Parathyroid adenoma (tissue), 2 donors: ENCODE data around the gene TTC8.
A peak's percentile ranks its signal among the peaks of the same experiment; 100 is the strongest.

ENCODE experiments used
- H2AFZ ChIP-seq: fragments of 300-600 bp; sonication (generic); one replicate; pipeline ENCODE4 v1.7.0; 2017; ENCODE audit warnings: antibody characterized with exemption, mild to moderate bottlenecking
- H3K27ac ChIP-seq: fragments of 300-600 bp; sonication (generic); one replicate; pipeline ENCODE4 v1.7.0; 2017
- H3K27me3 ChIP-seq: fragments of 300-600 bp; sonication (generic); one replicate; pipeline ENCODE4 v1.7.0; 2017; ENCODE audit warnings: low read length; ENCODE audit not compliant: control insufficient read depth, insufficient read depth
- H3K36me3 ChIP-seq: fragments of 300-600 bp; sonication (generic); one replicate; pipeline ENCODE4 v1.7.0; 2017; ENCODE audit warnings: low read length; ENCODE audit not compliant: control insufficient read depth, insufficient read depth
- H3K4me1 ChIP-seq: fragments of 300-600 bp; sonication (generic); one replicate; pipeline ENCODE4 v1.7.0; 2017; ENCODE audit warnings: control low read depth
- H3K4me2 ChIP-seq: fragments of 300-600 bp; sonication (generic); one replicate; pipeline ENCODE4 v1.7.0; 2017; ENCODE audit warnings: low read length
- H3K4me3 ChIP-seq: fragments of 300-600 bp; sonication (generic); one replicate; pipeline ENCODE4 v1.7.0; 2017; ENCODE audit warnings: low read depth, low read length
- H3K79me2 ChIP-seq: fragments of 300-600 bp; sonication (generic); one replicate; pipeline ENCODE4 v1.7.0; 2017; ENCODE audit warnings: control low read depth
- H3K9ac ChIP-seq: fragments of 300-600 bp; sonication (generic); one replicate; pipeline ENCODE4 v1.7.0; 2017; ENCODE audit warnings: mild to moderate bottlenecking
- H3K9me3 ChIP-seq: fragments of 300-600 bp; sonication (generic); one replicate; pipeline ENCODE4 v1.7.0; 2017; ENCODE audit warnings: low read length; ENCODE audit not compliant: control insufficient read depth
- CTCF ChIP-seq: fragments of 300-600 bp; sonication (generic); IDR thresholded peaks from one replicate; pipeline ENCODE4 v1.7.0; 2017; ENCODE audit warnings: antibody characterized with exemption, mild to moderate bottlenecking
- donor health status: primary hyperparathyroidism.

Gene TTC8

GRCh38 chr14:88866305-88866704, 41.9 kb downstream of the TTC8 start:
- Histone ChIP-seq H3K4me3 (no peak overlapping the region), H3K9me3 (no peaks in the 10 kb centered on the region), H3K36me3 (no peaks in the 10 kb centered on the region), H3K27me3 (no peaks in the 10 kb centered on the region), H3K9ac (no peak overlapping the region), H3K79me2 (no peaks in the 10 kb centered on the region), H3K27ac (no peak overlapping the region), H3K4me1 (no peaks in the 10 kb centered on the region), H3K4me2 (no peak overlapping the region), H2AFZ (no peak overlapping the region)
- no peak for TF ChIP-seq CTCF

- H3K4me3 ChIP-seq, result no peak overlapping the region
- H3K27me3 ChIP-seq, result no peaks in the 10 kb centered on the region
- H3K36me3 ChIP-seq, result no peaks in the 10 kb centered on the region
- H3K9ac ChIP-seq, result no peak overlapping the region
- no peak overlapping the region for H2AFZ ChIP-seq
- TF ChIP-seq CTCF, result peak; percentile 57
- H3K4me2 ChIP-seq, result no peak overlapping the region
- no peaks in the 10 kb centered on the region for H3K9me3 ChIP-seq
- no peaks in the 10 kb centered on the region for H3K4me1 ChIP-seq
- H3K27ac ChIP-seq, result no peak overlapping the region
- no peaks in the 10 kb centered on the region for H3K79me2 ChIP-seq
Measured at GRCh38 chr14:88868558-88869159, 44.2 kb downstream of the TTC8 start.

GRCh38 chr14:88870777-88871176, 46.3 kb downstream of the TTC8 start:
- H3K4me3 ChIP-seq, result no peak overlapping the region
- no peaks in the 10 kb centered on the region for H3K27me3 ChIP-seq
- no peak overlapping the region for H2AFZ ChIP-seq
- no peaks in the 10 kb centered on the region for H3K9me3 ChIP-seq
- H3K79me2 ChIP-seq, result no peaks in the 10 kb centered on the region
- H3K9ac ChIP-seq, result no peak overlapping the region
- no peaks in the 10 kb centered on the region for H3K4me1 ChIP-seq
- H3K4me2 ChIP-seq, result no peak overlapping the region
- no peaks in the 10 kb centered on the region for H3K36me3 ChIP-seq
- no peak for TF ChIP-seq CTCF
- no peak overlapping the region for H3K27ac ChIP-seq

- no peak overlapping the region for H3K4me2 ChIP-seq
- TF ChIP-seq CTCF, result no peak
- H2AFZ ChIP-seq, result no peak overlapping the region
- H3K79me2 ChIP-seq, result no peaks in the 10 kb centered on the region
- no peak overlapping the region for H3K4me3 ChIP-seq
- no peaks in the 10 kb centered on the region for H3K27me3 ChIP-seq
- H3K9me3 ChIP-seq, result no peaks in the 10 kb centered on the region
- no peak overlapping the region for H3K27ac ChIP-seq
- H3K4me1 ChIP-seq, result no peaks in the 10 kb centered on the region
- no peaks in the 10 kb centered on the region for H3K36me3 ChIP-seq
- no peak overlapping the region for H3K9ac ChIP-seq
Measured at GRCh38 chr14:88871429-88871828, 47.0 kb downstream of the TTC8 start.

- TF ChIP-seq CTCF, result no peak
- no peaks in the 10 kb centered on the region for H3K36me3 ChIP-seq
- no peak overlapping the region for H3K4me3 ChIP-seq
Measured at GRCh38 chr14:88872976-88873375, 48.5 kb downstream of the TTC8 start.

More at GRCh38 chr14:88872976-88873375, 48.5 kb downstream of the TTC8 start:
- no peak overlapping the region for H2AFZ ChIP-seq
- no peaks in the 10 kb centered on the region for H3K79me2 ChIP-seq
- H3K4me2 ChIP-seq, result no peak overlapping the region
- H3K27ac ChIP-seq, result no peak overlapping the region
- H3K9ac ChIP-seq, result no peak overlapping the region
- no peaks in the 10 kb centered on the region for H3K4me1 ChIP-seq
- no peaks in the 10 kb centered on the region for H3K27me3 ChIP-seq
- H3K9me3 ChIP-seq, result no peaks in the 10 kb centered on the region
